PFSK-1 (cell line): ENCODE measurements around the gene TNFRSF13B.

Source experiments
- FOXP2 ChIP-seq: optimal IDR thresholded peaks from 2 replicates; pipeline ENCODE3; 2011; ENCODE audit warnings: borderline replicate concordance, control low read depth, inconsistent platforms; ENCODE audit not compliant: insufficient read depth; ENCODE audit errors: extremely low read length, extremely low read depth
- POLR2AphosphoS5 ChIP-seq: IDR thresholded peaks from 2 replicates; pipeline ENCODE4 v1.6.1; 2012; ENCODE audit warnings: low read depth, mild to moderate bottlenecking, control low read depth, low read length, moderate library complexity
- SIN3A ChIP-seq: IDR thresholded peaks from 2 replicates; pipeline ENCODE4 v1.6.1; 2012; ENCODE audit warnings: mild to moderate bottlenecking, low read length, moderate library complexity, borderline replicate concordance; ENCODE audit not compliant: insufficient read depth
- TAF1 ChIP-seq: IDR thresholded peaks from 2 replicates; pipeline ENCODE4 v1.6.1; 2012; ENCODE audit warnings: low read length, control low read depth, borderline replicate concordance; ENCODE audit not compliant: insufficient read depth
- TF ChIP-seq, protein P1 (sequence below), 2 experiments: IDR thresholded peaks; 2 replicates each; pipeline versions ENCODE4 v1.6.1 to v1.8.0; 2011 to 2012; ENCODE audit warnings: low read depth in 2 of 2, low read length in 2 of 2, control low read depth in 1 of 2, inconsistent platforms in 1 of 2, mild to moderate bottlenecking in 1 of 2, moderate library complexity in 1 of 2; ENCODE audit not compliant: insufficient read depth in 1 of 2

Gene TNFRSF13B

DNA sequence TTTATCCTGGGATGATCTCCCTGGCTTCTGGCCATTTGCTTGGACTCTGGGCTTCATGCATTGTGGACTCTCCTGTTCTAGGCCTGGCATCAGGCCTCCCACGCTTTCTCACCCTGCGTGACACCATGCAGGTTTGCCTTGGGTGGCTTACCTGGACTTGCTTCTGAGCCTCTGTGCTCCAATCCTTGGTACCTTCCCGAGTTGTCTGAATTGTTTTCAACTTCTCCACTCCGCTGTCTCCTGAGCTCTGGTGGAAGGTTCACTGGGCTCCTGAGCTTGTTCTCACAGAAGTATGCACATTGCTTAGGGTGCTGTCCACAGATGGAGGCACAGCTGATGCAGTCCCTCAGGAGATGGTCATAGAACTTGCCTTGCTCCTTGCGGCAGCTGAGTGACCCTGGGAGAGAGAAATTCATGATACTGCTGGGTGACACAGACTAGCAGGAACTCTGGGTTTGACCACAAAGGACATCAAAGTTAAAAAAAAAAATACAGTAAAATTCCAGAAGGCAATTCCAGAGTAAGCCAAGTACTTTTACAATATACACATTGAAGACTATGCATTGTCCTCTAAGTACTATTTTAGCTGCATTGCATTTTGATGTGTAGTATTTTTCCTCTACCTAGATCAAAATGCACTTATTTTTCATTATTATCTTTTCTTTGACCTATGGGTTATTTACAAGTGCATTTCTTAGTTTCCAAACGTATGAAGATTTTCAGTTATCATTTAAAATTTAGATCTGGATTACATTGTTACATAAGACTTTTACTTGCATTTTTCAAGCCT is 23.1 kb downstream of the TNFRSF13B start:
- TF ChIP-seq SIN3A = no peak
- TF ChIP-seq, protein P1, sequence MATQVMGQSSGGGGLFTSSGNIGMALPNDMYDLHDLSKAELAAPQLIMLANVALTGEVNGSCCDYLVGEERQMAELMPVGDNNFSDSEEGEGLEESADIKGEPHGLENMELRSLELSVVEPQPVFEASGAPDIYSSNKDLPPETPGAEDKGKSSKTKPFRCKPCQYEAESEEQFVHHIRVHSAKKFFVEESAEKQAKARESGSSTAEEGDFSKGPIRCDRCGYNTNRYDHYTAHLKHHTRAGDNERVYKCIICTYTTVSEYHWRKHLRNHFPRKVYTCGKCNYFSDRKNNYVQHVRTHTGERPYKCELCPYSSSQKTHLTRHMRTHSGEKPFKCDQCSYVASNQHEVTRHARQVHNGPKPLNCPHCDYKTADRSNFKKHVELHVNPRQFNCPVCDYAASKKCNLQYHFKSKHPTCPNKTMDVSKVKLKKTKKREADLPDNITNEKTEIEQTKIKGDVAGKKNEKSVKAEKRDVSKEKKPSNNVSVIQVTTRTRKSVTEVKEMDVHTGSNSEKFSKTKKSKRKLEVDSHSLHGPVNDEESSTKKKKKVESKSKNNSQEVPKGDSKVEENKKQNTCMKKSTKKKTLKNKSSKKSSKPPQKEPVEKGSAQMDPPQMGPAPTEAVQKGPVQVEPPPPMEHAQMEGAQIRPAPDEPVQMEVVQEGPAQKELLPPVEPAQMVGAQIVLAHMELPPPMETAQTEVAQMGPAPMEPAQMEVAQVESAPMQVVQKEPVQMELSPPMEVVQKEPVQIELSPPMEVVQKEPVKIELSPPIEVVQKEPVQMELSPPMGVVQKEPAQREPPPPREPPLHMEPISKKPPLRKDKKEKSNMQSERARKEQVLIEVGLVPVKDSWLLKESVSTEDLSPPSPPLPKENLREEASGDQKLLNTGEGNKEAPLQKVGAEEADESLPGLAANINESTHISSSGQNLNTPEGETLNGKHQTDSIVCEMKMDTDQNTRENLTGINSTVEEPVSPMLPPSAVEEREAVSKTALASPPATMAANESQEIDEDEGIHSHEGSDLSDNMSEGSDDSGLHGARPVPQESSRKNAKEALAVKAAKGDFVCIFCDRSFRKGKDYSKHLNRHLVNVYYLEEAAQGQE (IDR thresholded peaks at IDR 0.05; ENCODE audit: insufficient read depth in 1 of 2, low read depth in 2 of 2, low read length in 2 of 2) = no peak
- no peak for TF ChIP-seq POLR2AphosphoS5
- no peak for TF ChIP-seq FOXP2
- no peak for TF ChIP-seq TAF1

GRCh38 chr17:16947470-16947869 is 24.4 kb downstream of the TNFRSF13B start:
- TF ChIP-seq, protein P1 (IDR thresholded peaks at IDR 0.05; ENCODE audit: insufficient read depth in 1 of 2, low read depth in 2 of 2, low read length in 2 of 2) = no peak
- TF ChIP-seq SIN3A (no peak), POLR2AphosphoS5 (no peak), TAF1 (no peak), FOXP2 (no peak)

- TF ChIP-seq SIN3A (no peak), TAF1 (no peak), FOXP2 (no peak), POLR2AphosphoS5 (no peak)
Measured at GRCh38 chr17:16945663-16946218, 26.2 kb downstream of the TNFRSF13B start.

GRCh38 chr17:16945136-16945482 is 26.8 kb downstream of the TNFRSF13B start:
- TF ChIP-seq POLR2AphosphoS5 (no peak), TAF1 (no peak), SIN3A (no peak)

DNA sequence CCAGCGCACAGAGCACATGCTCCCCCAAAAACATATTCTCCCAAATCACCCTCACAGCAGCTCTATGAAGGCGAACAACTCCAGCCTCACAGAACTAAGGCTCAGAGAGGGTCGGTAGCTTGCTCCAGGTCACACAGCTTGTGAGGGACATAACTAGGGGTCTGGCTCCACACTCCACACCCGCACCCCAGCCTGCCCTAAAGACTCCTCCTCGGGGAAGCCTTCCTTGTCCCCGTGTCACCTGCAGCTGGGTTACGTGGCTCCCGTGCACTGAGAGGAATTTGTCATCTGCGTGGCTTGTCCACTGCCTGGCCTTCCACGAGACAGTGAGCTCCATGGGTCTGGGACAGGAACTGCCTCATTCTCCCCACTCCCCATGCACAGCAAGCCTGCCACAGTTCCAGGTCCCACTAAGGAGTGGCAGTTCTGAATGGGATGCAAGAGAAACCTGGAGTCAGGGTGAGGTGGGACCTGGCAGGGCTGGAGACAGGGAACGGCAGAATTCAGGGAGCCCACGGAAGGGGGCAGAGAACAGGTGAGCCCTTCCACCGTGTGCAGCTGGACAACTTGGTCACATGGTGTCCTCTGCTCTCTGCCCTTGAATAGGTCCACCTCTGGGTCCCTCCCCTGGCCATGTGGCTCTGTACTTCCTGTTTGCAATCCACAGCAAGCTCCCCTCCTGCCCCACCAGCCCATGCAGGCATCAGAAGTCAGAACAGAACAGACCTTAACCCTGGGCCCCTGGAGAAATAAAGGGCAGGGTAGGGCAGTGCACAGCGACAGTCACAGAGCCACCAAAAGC is 27.4 kb downstream of the TNFRSF13B start:
- TF ChIP-seq SIN3A (no peak), TAF1 (no peak), FOXP2 (no peak), POLR2AphosphoS5 (no peak)
- TF ChIP-seq, protein P1 (IDR thresholded peaks at IDR 0.05; ENCODE audit: insufficient read depth in 1 of 2, low read depth in 2 of 2, low read length in 2 of 2) = no peak
